GM21619 (cell line): Measurements from ENCODE around the gene MCRIP1.

Source experiments
- ATAC-seq: cut with Tn5 transposase; IDR thresholded peaks from one replicate; pipeline ENCODE4 v1.9.1; 2021; ENCODE audit not compliant: unreplicated experiment

The MCRIP1 gene

DNA sequence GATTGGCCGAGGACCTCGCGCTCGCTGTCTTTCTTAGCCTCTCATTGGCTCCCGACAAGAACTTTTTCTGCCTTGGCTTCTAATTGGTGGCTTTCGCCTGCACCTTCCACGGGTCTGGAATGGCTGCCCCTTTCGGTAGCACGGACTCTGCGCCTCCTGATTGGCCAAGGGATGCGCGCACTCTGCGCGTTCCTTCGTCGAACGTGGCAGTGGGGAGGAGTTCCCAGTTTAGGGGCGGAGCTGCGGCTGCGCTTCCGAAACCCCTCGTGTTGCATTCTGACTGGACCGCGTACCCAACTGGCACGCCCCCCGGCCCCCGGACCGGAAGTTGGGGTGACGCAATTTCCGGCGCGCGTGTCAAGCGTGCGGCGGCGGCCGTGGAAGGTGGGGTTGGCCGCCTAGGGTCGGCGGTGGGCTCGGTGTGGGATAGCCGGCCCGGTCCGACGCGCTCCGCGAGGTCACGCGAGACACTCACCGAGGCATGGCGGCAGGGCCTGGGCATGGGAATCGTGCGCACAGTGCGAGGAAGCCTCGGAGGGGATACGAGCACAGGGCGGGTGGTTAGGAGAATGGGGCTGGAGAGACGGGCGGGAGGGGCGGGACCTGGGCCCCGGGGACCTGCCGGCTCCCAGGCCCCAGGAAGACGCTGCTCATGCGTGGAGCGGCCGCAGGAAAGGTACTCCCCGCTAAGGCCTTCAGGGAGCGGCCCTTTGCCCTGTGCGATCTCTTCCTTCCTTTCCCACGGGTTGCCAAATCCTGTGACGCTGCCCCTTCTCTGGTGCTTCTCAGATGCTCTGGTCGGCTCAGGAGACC is 27.9 kb upstream of the MCRIP1 start:
- peak; percentile 76 for ATAC-seq

DNA sequence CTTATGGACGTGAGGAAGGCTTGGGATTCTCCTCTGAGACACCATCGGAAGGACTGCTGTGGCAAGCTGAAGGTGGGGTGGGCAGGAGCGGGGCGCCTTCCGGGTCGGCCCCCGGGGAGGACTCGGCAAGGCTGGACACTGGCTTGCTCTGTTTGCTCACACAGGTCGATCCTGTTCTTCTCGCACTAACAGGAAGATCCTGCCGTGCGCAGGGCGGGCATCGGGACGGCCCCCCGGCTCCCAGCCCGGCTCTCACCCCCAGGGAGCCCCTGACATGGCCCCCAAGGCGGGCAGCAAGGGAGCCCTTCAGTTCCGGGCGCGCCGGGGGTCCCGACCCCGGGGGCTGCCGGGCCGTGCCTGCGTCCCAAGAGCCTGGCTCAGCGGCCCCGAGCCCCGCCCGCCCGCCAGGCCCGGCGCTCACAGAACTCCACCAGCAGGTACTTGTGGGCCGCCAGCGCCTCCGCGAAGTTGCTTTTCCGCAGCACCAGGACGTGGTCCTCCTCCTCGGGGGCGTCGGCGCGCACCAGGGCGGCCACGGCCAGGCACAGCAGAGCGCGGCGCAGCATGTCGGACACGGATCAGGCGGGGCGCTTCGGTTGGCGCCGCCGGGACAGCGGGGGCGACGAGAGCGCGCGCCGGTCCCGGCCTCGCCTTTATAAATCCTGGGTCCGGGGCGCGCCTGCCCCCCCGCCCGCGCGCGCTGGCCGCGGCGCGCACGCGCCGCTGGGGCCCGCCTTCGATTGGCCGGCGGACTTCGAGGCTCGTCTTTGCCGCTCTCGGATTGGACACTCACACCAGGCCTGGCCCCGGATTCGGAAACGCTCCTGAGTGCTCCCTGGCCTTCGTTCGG is 27.0 kb upstream of the MCRIP1 start, which contains the start of gene P4HB:
P4HB (minus strand) TSS at position 630 of the 850 bp plus-strand sequence; CDS start at position 566, 64 bp downstream.
- peak; percentile 3 for ATAC-seq

GRCh38 chr17:81858967-81859905 is 26.1 kb upstream of the MCRIP1 start:
- no peak for ATAC-seq

- no peak for ATAC-seq
These were observed 25.3 kb upstream of the MCRIP1 start for GRCh38 chr17:81858170-81858966.

DNA sequence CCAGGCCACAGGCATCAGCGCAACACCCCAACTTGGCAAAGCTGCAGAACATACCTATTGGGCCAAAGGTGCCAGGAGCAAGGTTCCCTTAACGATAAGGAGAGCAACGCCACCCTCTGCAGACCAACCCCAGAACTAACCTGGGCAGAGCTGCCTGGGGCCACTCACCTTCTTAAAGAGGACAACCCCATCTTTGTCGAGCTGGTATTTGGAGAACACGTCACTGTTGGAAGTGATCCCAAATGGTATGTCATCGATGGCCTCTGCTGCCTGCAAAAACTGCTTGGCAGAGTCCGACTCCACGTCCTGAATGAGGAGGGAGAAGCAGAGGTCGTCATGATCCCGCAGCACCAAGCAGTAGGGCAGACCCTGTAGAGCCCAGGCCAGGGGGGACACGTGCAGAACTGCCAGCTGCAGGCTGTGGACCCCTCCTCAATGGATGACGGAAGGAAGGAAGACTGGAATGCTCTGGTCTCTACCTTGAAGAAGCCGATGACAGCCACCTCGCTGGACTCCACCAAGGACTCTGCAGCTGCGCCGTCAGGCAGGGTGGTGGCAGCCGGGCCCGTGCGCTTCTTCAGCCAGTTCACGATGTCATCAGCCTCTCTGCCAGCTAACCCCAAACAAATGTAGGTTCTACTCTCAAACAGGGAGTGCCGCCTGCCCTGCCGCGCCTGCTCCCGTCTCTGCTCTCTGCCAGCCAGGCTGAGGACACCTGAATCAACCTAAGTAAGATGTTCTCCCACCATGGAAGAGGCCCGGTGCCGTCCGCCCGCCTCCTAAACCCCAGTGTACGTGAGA is 22.1 kb upstream of the MCRIP1 start:
- no peak for ATAC-seq

GRCh38 chr17:81852237-81852636 is 19.1 kb upstream of the MCRIP1 start:
- ATAC-seq: no peak

GRCh38 chr17:81851423-81851822 is 18.3 kb upstream of the MCRIP1 start:
- no peak for ATAC-seq

GRCh38 chr17:81849457-81849856 is 16.4 kb upstream of the MCRIP1 start:
- ATAC-seq: no peak

GRCh38 chr17:81846743-81847689 is 13.9 kb upstream of the MCRIP1 start:
- ATAC-seq: no peak

DNA sequence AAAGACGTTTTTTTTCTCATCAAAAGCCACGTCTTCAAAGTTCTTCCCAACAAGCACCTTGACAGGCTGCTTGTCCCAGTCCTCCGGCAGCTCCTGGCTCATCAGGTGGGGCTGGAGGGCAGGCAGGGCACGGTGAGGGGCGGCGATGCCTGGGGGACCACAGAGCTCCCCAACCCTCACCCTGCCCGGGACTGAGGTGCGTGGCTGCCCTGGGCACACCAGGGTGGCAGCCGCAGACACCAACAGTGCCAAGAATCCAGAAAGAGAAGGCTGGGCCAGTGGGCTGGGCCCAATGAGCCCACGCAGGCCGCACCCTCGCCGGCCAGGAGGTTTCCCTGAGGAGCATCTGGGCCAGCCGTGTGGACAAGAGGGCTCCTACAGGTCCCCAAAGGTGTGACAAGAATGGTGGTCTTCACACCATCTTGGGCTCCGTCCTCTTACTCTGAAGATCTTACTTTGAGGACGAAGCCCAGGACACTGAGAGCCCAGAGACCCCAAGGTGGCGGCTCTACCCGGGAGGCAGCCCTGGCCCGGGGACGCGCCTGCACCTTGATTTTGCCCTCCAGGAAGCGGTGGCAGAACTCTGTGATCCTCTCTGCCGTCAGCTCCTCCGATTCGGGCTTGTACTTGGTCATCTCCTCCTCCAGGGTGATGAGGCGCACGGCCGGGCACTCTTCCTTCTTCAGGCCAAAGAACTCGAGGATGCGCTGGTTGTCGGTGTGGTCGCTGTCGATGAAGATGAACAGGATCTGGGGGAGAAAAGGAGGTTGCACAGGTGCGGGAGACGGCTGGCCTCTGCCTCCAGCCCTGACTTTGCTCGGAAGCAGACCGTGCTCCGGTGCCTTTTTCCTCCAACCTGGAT is 13.0 kb upstream of the MCRIP1 start:
- no peak for ATAC-seq

GRCh38 chr17:81845361-81845760 is 12.3 kb upstream of the MCRIP1 start:
- ATAC-seq: no peak

DNA sequence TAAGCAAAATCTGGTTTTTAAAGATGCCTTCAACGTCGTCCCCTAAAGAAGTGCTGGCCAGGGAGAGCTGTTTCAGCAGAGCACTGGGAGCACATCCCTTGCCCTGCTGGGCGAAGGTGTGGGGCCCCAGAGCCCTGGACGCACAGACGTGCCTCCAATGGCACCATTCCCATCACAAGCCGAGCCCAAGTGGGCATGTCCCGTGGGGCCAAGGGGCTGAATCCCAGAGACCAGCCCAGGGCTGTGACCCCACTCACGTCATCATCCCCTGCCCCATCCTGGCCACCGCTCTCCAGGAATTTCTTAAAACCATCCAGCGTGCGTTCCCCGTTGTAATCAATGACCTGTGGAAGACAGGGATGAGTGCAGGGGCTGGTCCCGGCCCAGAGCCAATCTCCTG is 11.8 kb upstream of the MCRIP1 start:
- ATAC-seq: no peak

DNA sequence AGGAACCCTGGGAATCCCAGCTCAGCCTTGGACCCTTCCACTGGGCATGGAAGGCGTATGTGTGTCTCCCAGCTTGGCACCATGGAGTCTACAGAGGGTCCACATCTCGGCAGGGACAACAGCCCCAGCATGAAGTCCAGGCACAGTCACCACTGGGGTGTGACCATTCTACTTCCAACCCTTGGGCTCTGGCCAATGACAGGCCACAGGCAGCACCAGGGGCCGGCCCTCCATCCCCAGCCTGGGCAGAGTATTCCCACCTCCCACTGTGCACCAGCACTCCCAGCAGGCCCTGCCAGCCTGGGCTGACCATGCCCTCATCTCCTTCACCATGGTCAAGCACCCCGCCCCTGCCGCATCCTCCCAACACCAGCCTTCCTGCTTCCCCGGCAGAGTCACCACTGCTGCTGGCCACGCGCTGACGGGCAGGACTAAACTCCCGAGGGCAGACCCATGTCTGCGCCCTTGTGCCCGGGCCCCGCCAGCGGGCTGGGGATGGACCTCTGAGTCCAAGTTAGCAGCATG is 11.3 kb upstream of the MCRIP1 start:
- ATAC-seq: no peak

GRCh38 chr17:81843713-81844326 is 10.7 kb upstream of the MCRIP1 start:
- no peak for ATAC-seq

- no peak for ATAC-seq
These were observed 9.8 kb upstream of the MCRIP1 start for GRCh38 chr17:81842725-81843504.

GRCh38 chr17:81842378-81842724 is 9.3 kb upstream of the MCRIP1 start:
- ATAC-seq: no peak
